ENCODE measurements around the gene S100A5.

DNA sequence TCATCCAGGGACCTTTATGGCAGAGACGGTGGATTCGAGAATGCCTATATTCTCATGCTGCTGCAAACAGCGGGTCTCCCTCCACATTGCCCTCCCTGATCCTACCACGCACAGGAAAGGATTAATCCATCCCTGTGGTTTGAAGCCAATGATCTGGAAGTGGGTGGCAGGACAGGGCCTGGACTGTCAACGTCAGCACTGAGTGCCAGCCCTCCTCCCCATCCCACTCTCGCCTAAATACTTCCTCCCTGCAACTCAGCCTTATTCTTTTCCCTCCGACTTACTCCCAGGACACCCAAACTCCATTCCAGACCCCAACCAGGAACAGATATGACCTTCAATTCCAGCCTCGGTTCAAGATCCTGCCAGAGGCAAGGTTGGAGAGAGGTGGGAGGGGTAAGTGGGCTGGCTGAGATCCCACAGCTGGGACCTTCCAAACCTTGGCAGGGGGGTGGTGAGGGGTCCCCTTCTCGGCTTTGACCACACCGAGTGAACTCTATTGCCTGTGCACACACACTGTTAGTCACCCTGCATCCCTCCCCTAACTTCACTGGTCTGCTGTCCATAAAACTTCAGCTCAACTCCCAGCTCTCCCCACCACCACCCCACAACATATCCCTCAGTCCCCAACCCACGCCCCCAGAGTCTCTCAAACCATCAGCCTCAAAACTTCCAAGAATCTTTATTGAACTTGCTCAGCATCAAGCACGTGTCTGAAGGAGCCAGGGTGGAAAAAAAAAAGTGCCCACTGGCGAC lies 2.4 kb upstream of the S100A5 start:
- TF ChIP-seq, protein P1, sequence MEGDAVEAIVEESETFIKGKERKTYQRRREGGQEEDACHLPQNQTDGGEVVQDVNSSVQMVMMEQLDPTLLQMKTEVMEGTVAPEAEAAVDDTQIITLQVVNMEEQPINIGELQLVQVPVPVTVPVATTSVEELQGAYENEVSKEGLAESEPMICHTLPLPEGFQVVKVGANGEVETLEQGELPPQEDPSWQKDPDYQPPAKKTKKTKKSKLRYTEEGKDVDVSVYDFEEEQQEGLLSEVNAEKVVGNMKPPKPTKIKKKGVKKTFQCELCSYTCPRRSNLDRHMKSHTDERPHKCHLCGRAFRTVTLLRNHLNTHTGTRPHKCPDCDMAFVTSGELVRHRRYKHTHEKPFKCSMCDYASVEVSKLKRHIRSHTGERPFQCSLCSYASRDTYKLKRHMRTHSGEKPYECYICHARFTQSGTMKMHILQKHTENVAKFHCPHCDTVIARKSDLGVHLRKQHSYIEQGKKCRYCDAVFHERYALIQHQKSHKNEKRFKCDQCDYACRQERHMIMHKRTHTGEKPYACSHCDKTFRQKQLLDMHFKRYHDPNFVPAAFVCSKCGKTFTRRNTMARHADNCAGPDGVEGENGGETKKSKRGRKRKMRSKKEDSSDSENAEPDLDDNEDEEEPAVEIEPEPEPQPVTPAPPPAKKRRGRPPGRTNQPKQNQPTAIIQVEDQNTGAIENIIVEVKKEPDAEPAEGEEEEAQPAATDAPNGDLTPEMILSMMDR (IDR thresholded peaks at IDR 0.05), result no peak
- TF ChIP-seq POLR2A (IDR thresholded peaks at IDR 0.05), result no peak

All from thyroid gland (tissue), 4 donors.